Sigmoid colon (tissue), 4 donors: ENCODE data around the gene CLCN3.

Source experiments
- EP300 ChIP-seq, 4 donors: sonication (generic); formaldehyde crosslinking; IDR thresholded peaks; one replicate each; pipeline ENCODE4 v1.6.1; 2017; ENCODE audit warnings: antibody characterized with exemption in 4 of 4
- POLR2A ChIP-seq, 2 donors: fragments of 450-650 bp; IDR thresholded peaks; one replicate each; pipeline ENCODE4 v1.6.1; 2016; ENCODE audit warnings: antibody characterized with exemption in 2 of 2, mild to moderate bottlenecking in 2 of 2, moderate library complexity in 2 of 2
- POLR2AphosphoS5 ChIP-seq, 4 donors: sonication (generic); formaldehyde crosslinking; IDR thresholded peaks; one replicate each; pipeline ENCODE4 v1.6.1; 2017; ENCODE audit warnings: antibody characterized with exemption in 4 of 4
- TF ChIP-seq, protein P1 (sequence below), 4 experiments: fragments of 450-650 bp in 3 of 4; fragments of 200-600 bp in 1 of 4; IDR thresholded peaks; one replicate each; pipeline ENCODE4 v1.5.1; 2016 to 2019; ENCODE audit warnings: antibody characterized with exemption in 4 of 4, mild to moderate bottlenecking in 3 of 4, moderate library complexity in 2 of 4

DNA sequence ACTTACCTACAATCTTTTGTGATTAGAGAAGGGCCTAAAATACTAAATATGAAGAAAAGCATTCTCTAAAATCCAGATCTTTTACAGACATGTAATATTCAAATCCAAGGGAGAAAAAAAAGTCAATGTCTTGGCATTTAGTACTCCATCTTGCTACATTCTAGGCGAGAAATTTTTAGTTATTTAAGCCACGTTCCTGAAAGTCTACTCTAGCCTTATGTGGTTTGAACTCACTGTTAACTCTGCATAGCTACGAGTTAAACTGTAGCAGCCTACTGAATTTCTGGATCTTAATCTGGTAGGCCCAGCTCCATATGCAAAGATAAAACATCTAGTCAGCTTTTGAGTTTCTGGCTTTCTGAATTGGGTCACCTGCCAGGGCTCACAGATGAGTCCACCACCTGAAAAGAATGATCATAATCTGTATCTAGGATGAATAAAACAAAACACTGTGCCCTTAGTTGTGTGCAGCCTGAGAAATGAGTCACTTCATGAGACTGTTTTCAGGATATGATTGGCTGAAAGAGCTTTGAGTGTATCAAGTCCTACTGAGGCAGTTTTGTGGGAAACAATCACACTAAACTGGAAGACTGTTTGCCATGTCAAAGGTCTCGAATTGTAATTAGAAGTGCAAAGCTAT, 4.8 kb upstream of the CLCN3 start:
- TF ChIP-seq, protein P1, sequence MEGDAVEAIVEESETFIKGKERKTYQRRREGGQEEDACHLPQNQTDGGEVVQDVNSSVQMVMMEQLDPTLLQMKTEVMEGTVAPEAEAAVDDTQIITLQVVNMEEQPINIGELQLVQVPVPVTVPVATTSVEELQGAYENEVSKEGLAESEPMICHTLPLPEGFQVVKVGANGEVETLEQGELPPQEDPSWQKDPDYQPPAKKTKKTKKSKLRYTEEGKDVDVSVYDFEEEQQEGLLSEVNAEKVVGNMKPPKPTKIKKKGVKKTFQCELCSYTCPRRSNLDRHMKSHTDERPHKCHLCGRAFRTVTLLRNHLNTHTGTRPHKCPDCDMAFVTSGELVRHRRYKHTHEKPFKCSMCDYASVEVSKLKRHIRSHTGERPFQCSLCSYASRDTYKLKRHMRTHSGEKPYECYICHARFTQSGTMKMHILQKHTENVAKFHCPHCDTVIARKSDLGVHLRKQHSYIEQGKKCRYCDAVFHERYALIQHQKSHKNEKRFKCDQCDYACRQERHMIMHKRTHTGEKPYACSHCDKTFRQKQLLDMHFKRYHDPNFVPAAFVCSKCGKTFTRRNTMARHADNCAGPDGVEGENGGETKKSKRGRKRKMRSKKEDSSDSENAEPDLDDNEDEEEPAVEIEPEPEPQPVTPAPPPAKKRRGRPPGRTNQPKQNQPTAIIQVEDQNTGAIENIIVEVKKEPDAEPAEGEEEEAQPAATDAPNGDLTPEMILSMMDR (IDR thresholded peaks at IDR 0.05), result no peak
- TF ChIP-seq POLR2A (IDR thresholded peaks at IDR 0.05) (no peak), POLR2AphosphoS5 (IDR thresholded peaks at IDR 0.05) (no peak), EP300 (IDR thresholded peaks at IDR 0.05) (no peak)
